ENCODE data around the gene ABHD11.
"Not testable (repeated sequence)": the region's sequence is repeated elsewhere in the genome, so short reads cannot be mapped to it uniquely, and the experiment has no call there.

The ABHD11 gene

GRCh38 chr7:73738612-73739386 lies at the start of gene ABHD11:
ABHD11 (minus strand) TSS chr7:73738802; CDS start chr7:73738770, 32 bp downstream.
- DNase-seq (ENCODE audit: low read depth), result peak; percentile 99

DNA sequence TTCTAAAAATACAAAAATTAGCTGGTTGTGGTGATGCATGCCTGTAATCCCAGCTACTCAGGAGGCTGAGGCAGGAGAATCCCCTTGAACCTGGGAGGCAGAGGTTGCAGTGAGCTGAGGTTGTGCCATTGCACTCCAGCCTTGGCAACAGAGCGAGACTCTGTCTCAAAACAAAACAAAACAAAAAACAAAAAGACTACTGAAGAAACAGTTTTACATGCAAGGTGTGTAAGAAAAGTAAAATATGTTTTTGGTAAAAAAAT lies 49.1 kb upstream of the ABHD11 start:
- DNase-seq (ENCODE audit: low read depth), result not testable (repeated sequence)

- no peak for DNase-seq (ENCODE audit: low read depth)
Observed at GRCh38 chr7:73786588-73786987, 48.0 kb upstream of the ABHD11 start.

DNA sequence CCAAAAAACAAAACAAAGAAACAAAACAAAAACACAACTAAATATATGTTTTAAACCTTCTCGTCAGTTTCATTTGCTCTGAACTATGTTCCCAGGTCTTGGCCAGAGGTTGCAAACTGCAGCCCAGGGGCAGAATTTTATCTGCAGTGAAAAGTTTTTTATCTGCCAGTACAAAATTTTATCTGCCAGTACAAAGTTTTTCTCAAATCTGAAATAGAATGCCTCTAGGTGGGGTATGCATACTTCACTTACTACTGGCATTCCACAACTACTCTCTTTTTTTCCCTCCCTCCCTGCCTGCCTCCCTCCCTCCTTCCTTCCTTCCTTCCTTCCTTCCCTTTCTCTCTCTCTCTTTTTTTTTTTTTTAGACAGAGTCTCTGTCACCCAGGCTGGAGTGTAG lies 40.9 kb upstream of the ABHD11 start:
- no peak for DNase-seq (ENCODE audit: low read depth)

DNA sequence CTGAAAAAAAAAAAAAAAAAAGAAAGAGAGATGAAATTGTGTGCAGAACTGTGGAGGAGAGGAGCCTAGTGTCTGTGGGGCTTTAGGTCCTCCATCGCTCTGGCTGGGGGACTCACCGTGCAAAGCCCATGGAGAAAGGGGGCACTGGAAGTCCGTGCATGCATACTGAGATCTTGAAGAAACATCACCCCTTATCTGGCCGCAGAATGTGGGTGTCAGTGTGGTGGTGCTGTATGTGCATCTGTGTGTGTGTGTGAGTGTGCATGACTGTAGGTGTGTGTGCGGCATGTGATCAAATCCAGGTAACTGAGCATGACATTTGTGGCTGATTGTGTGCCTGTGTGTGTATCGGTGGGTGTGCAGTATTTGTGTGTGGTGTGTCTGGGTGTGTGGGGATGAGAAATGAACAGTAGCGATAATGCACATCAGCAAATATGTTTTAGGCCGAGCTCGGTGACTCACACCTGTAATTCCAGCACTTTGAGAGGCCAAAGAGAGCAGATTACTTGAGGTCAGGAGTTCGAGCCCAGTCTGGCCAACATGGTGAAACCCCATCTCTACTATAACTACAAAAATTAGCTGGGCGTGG lies 40.3 kb upstream of the ABHD11 start:
- DNase-seq (ENCODE audit: low read depth), result no peak

- no peak for DNase-seq (ENCODE audit: low read depth)
Observed at GRCh38 chr7:73774923-73775322, 36.3 kb upstream of the ABHD11 start.

DNA sequence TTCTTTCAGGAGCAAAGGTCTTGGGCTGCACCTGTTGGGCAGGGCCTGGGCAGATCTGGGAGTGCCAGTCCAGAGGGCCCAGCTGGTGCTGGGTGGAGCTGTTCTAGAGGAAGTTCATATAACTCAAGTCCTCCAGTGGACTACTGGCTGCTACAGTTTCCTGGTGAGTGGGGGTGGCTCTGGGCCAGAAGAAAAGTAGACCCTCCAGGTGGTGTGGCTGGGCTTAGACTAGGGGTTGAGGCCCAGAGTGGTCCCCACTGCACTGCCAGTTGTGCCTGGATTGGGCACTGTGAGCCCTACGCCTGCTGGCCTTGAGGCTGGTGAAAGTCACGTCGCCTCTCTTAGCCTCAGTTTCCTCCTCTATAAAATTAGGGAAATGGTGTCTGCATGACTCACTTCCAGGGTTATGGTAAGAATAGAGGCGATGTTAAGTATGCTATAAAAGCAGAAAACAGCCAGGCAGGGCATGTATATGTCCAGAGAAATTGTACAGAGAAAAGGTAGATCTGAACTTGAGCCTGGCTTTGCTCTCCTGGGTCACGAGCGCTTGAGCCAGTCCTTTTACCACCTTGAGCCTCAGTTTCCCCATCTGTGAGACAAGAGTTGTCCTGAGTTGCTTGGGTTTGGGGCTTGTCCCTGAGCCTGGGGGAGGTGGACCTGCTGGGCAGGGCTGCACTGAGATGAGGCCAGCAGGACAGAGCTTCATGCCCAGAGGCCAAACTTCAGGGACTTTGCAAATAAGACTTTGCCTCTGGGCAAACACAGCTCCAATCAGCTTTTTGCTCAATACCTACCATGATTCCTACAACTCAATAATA lies 35.3 kb upstream of the ABHD11 start:
- no peak for DNase-seq (ENCODE audit: low read depth)

- DNase-seq (ENCODE audit: low read depth), result no peak
Observed at GRCh38 chr7:73770860-73771670, 32.5 kb upstream of the ABHD11 start.

DNA sequence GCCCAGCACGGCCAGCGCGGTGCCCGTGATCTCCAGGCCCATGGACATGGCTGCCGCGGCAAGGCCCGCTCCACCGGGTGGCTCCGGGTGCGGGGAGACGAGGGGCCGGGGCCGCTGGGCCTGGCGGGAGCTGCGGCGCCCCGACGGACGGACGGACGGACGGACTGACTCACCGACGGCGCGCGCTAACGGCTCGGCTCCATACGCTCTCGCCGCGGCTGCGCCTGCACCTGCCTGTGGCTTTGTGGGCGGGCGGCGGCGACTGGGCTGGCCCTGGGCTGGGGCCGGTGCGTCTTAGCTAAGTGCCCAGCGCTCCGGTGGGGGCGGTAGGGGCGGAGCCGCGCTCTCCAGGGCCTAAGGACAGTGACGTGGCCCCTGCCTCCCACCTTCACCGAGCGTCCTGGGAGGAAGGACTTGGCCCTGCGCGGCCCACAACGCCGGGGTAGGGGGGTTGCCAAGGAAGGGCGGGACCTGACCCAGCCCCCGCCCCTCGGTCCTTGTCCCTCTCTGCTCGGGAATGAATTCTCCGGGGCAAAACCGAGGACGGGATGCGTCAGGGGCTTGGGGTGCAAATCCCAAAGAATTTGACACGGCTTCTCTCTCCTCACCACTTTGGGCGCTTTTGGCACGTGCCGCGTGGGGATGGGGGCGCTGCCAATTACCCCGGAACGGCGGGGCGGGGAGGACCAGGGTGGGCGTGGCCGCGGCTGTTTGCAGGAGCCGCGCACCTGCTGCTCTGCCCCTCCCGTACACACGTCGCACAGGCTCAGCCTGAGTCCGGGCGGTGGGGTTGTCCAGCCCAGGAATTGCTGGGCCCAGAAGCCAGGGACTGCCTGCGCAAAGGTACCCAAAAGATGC lies 31.6 kb upstream of the ABHD11 start, which contains the start of gene CLDN3:
Gene CLDN3, minus strand, starts transcription at position 269 of the 858 bp plus-strand sequence. Its CDS starts 221 bp downstream, at position 48.
- DNase-seq (ENCODE audit: low read depth), result no peak

DNA sequence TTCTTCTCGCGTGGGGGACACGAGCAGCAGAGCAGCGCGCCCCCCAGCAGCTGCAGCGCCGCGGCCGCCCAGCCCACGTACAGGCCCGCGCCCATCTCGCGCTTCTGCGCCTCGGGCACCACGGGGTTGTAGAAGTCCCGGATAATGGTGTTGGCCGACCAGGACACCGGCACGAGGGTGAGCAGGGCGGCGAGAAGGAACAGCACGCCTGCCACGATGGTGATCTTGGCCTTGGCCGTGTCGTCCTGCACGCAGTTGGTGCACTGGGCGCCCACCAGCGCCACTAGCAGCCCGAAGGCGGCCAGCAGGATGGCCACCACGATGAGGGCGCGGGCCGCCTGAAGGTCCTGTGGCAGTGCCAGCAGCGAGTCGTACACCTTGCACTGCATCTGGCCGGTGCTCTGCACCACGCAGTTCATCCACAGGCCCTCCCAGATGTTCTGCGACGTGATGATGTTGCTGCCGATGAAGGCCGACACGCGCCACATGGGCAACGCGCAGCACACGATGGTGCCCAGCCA lies 30.9 kb upstream of the ABHD11 start:
- no peak for DNase-seq (ENCODE audit: low read depth)

GRCh38 chr7:73768641-73769480 lies 30.3 kb upstream of the ABHD11 start:
- DNase-seq (ENCODE audit: low read depth), result no peak

GRCh38 chr7:73766556-73767229 lies 28.1 kb upstream of the ABHD11 start:
- no peak for DNase-seq (ENCODE audit: low read depth)

GRCh38 chr7:73762659-73762999 lies 24.0 kb upstream of the ABHD11 start:
- DNase-seq (ENCODE audit: low read depth), result no peak

- DNase-seq (ENCODE audit: low read depth), result no peak
Observed at GRCh38 chr7:73761854-73762658, 23.5 kb upstream of the ABHD11 start.

- no peak for DNase-seq (ENCODE audit: low read depth)
Observed at GRCh38 chr7:73758581-73759138, 20.1 kb upstream of the ABHD11 start.

GRCh38 chr7:73749931-73750776 lies 11.6 kb upstream of the ABHD11 start:
- DNase-seq (ENCODE audit: low read depth), result no peak

DNA sequence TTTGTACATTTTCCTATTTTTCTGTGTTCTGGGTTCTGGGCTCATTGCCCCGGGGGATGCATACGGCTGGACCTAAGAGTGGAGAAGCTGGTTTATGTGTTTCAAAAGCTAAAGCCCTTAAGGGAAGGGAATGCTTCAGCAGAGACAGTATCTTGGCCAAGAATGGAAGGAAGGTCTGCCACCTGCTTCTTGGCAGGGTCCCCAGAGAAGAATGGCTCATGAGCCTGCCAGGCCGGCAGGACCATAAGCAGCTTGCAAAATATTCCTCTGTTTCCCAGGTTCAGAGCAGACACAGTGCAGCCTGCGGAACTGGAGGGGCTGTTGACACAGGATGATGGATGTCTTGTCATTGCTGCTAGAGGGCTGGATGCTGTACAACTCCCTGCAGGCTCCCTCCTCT lies 7.8 kb upstream of the ABHD11 start:
- no peak for DNase-seq (ENCODE audit: low read depth)

Measured in activated T-cell treated with anti-CD3 and anti-CD28 coated beads for 1 hour (primary cell).